SK-N-MC (cell line): ENCODE measurements around the gene FAM174C.
A peak's percentile ranks its signal among the peaks of the same experiment; 100 is the strongest.

ENCODE experiments used
- DNase-seq: peaks from one replicate; pipeline ENCODE4 v3.0.0-alpha.2; 2011; ENCODE audit warnings: low read depth, low spot score
- H3K27ac ChIP-seq: fragments of 200-600 bp; sonication (generic); 2 replicates; pipeline ENCODE4 v1.5.1; 2016; ENCODE audit warnings: mixed run types
- H3K36me3 ChIP-seq: fragments of 200-600 bp; sonication (generic); 2 replicates; pipeline ENCODE4 v1.6.1; 2017; ENCODE audit warnings: antibody characterized with exemption, low read length, mixed read lengths; ENCODE audit not compliant: insufficient read depth
- H3K4me3 ChIP-seq: fragments of 200-600 bp; sonication (generic); 2 replicates; pipeline ENCODE4 v1.5.1; 2016
- H3K9ac ChIP-seq: fragments of 200-600 bp; sonication (generic); 2 replicates; pipeline ENCODE4 v1.8.0; 2017; ENCODE audit warnings: mixed run types, mixed read lengths; ENCODE audit not compliant: insufficient read length
- H3K9me3 ChIP-seq: fragments of 200-600 bp; sonication (generic); 2 replicates; pipeline ENCODE4 v1.6.1; 2017; ENCODE audit warnings: low read depth, mild to moderate bottlenecking, antibody characterized with exemption, low read length, moderate library complexity, mixed read lengths
- EZH2 ChIP-seq: fragments of 200-600 bp; sonication (generic); IDR thresholded peaks from one replicate; pipeline ENCODE4 v1.6.1; 2017; ENCODE audit warnings: antibody characterized with exemption
- FOXP2 ChIP-seq: optimal IDR thresholded peaks from 2 replicates; pipeline ENCODE3; 2011; ENCODE audit warnings: mild to moderate bottlenecking, moderate library complexity; ENCODE audit not compliant: insufficient read depth; ENCODE audit errors: extremely low read length, control extremely low read depth
- POLR2AphosphoS5 ChIP-seq: IDR thresholded peaks from 2 replicates; pipeline ENCODE4 v1.6.1; 2012; ENCODE audit warnings: mild to moderate bottlenecking, low read depth, low read length, borderline replicate concordance

FAM174C gene

GRCh38 chr19:1308718-1309117 lies 33.4 kb downstream of the FAM174C start:
- Histone ChIP-seq H3K27ac (no peak overlapping the region), H3K9me3 (no peaks in the 10 kb centered on the region), H3K4me3 (no peak overlapping the region), H3K36me3 (no peaks in the 10 kb centered on the region), H3K9ac (no peak overlapping the region)
- TF ChIP-seq EZH2 (no peak), FOXP2 (no peak), POLR2AphosphoS5 (no peak)
- DNase-seq = no peak

- Histone ChIP-seq H3K27ac (no peak overlapping the region), H3K36me3 (no peaks in the 10 kb centered on the region), H3K9ac (no peak overlapping the region), H3K9me3 (no peaks in the 10 kb centered on the region), H3K4me3 (no peak overlapping the region)
- DNase-seq = no peak
- TF ChIP-seq FOXP2 (no peak), EZH2 (no peak), POLR2AphosphoS5 (no peak)
Measured at GRCh38 chr19:1309977-1310852, 34.9 kb downstream of the FAM174C start.

- no peak overlapping the region for H3K27ac ChIP-seq
- no peak overlapping the region for H3K9ac ChIP-seq
- TF ChIP-seq EZH2 (no peak), FOXP2 (no peak), POLR2AphosphoS5 (no peak)
Measured at GRCh38 chr19:1310853-1311180, 35.5 kb downstream of the FAM174C start.

GRCh38 chr19:1311543-1312091 lies 36.3 kb downstream of the FAM174C start:
- no peak for DNase-seq
- Histone ChIP-seq H3K4me3 (no peak overlapping the region), H3K36me3 (no peaks in the 10 kb centered on the region), H3K27ac (no peak overlapping the region), H3K9ac (no peak overlapping the region), H3K9me3 (no peaks in the 10 kb centered on the region)
- TF ChIP-seq EZH2 (no peak), POLR2AphosphoS5 (no peak), FOXP2 (no peak)

More at GRCh38 chr19:1310853-1311180, 35.5 kb downstream of the FAM174C start:
- DNase-seq = no peak
- Histone ChIP-seq H3K9me3 (no peaks in the 10 kb centered on the region), H3K4me3 (no peak overlapping the region), H3K36me3 (no peaks in the 10 kb centered on the region)

- no peaks in the 10 kb centered on the region for H3K9me3 ChIP-seq
- H3K27ac ChIP-seq = no peak overlapping the region
- no peak overlapping the region for H3K9ac ChIP-seq
- no peak for DNase-seq
- no peak for TF ChIP-seq POLR2AphosphoS5
- TF ChIP-seq EZH2 = no peak
- TF ChIP-seq FOXP2 = no peak
- H3K36me3 ChIP-seq = no peaks in the 10 kb centered on the region
- no peak overlapping the region for H3K4me3 ChIP-seq
Measured at GRCh38 chr19:1312767-1313694, 37.7 kb downstream of the FAM174C start.

- no peaks in the 10 kb centered on the region for H3K36me3 ChIP-seq
- no peak overlapping the region for H3K27ac ChIP-seq
- H3K9me3 ChIP-seq = no peaks in the 10 kb centered on the region
- no peak for TF ChIP-seq EZH2
- no peak for TF ChIP-seq POLR2AphosphoS5
- no peak for TF ChIP-seq FOXP2
- no peak for DNase-seq
- H3K9ac ChIP-seq = no peak overlapping the region
- no peak overlapping the region for H3K4me3 ChIP-seq
Measured at GRCh38 chr19:1313695-1314613, 38.6 kb downstream of the FAM174C start.

- Histone ChIP-seq H3K36me3 (no peaks in the 10 kb centered on the region), H3K9ac (no peak overlapping the region), H3K9me3 (no peaks in the 10 kb centered on the region), H3K4me3 (peak overlapping the region; percentile 42; the same call in 1 of the 2 replicates), H3K27ac (no peak overlapping the region)
- TF ChIP-seq EZH2 = no peak
- TF ChIP-seq POLR2AphosphoS5 = no peak
- no peak for TF ChIP-seq FOXP2
- no peak for DNase-seq
Measured at GRCh38 chr19:1315470-1316166, 40.3 kb downstream of the FAM174C start.

GRCh38 chr19:1316466-1316865 lies 41.1 kb downstream of the FAM174C start:
- Histone ChIP-seq H3K27ac (no peak overlapping the region), H3K9ac (no peak overlapping the region), H3K9me3 (no peaks in the 10 kb centered on the region), H3K4me3 (no peak overlapping the region), H3K36me3 (no peaks in the 10 kb centered on the region)
- DNase-seq = no peak
- TF ChIP-seq FOXP2 = no peak
- TF ChIP-seq EZH2 = no peak
- no peak for TF ChIP-seq POLR2AphosphoS5
